IMR-90 (cell line): Measurements from ENCODE around the gene KBTBD12. TPM values are rescaled to one million over a fixed set of nuclear protein-coding genes. Genes with fewer than 3 reads are reported as not detected.
A peak's percentile ranks its signal among the peaks of the same experiment; 100 is the strongest.

Source experiments
- ATAC-seq: fragments of 200-7000 bp; cut with Tn5 transposase; 2 replicates; pipeline ENCODE4 v1.9.1; 2020; ENCODE audit warnings: low read depth, mild to moderate bottlenecking, moderate library complexity
- BruUV-seq: library from RNA; stranded (reverse); fragments of 400-500 nt; replicated peaks from 2 replicates; lab custom pipeline; 2021; lab: Mats Ljungman, UMichigan
- CTCF ChIA-PET: fragments of 300-600 bp; formaldehyde crosslinking; extraction: SDS; loops from one replicate; lab custom pipeline; 2021; ENCODE audit warnings: antibody characterized with exemption; lab: Yijun Ruan, JAX
- POLR2A ChIA-PET: fragments of 300-600 bp; sonication (Branson Sonifier 250); formaldehyde crosslinking; loops from one replicate; lab custom pipeline; 2022; ENCODE audit warnings: antibody characterized with exemption; ENCODE audit not compliant: unreplicated experiment; lab: Charles Lee
- DNase-seq: peaks from one replicate; pipeline ENCODE4 v3.0.0; 2013
- H2AFZ ChIP-seq: replicated peaks from 2 replicates; pipeline ENCODE3; 2013; ENCODE audit warnings: low read length, mild to moderate bottlenecking; ENCODE audit not compliant: poor library complexity
- H2AK5ac ChIP-seq: 2 replicates; pipeline ENCODE4 v1.6.1; 2013; ENCODE audit warnings: low read depth, low read length, inconsistent platforms
- H2AK9ac ChIP-seq: replicated peaks from 2 replicates; pipeline ENCODE3; 2013; ENCODE audit warnings: mild to moderate bottlenecking, low read depth, low read length, moderate library complexity; ENCODE audit not compliant: poor library complexity
- H2BK120ac ChIP-seq: 2 replicates; pipeline ENCODE4 v1.6.1; 2013; ENCODE audit warnings: low read depth, low read length, inconsistent platforms
- H2BK15ac ChIP-seq: 3 replicates; pipeline ENCODE4 v1.6.1; 2013; ENCODE audit warnings: low read depth, low read length, inconsistent platforms
- H2BK20ac ChIP-seq: 2 replicates; pipeline ENCODE4 v1.6.1; 2013; ENCODE audit warnings: low read depth, mild to moderate bottlenecking, inconsistent platforms, low read length, moderate library complexity
- H2BK5ac ChIP-seq: 2 replicates; pipeline ENCODE4 v1.6.1; 2013; ENCODE audit warnings: mild to moderate bottlenecking, low read depth, low read length, inconsistent platforms; ENCODE audit not compliant: poor library complexity, severe bottlenecking
- H3K14ac ChIP-seq: replicated peaks from 2 replicates; pipeline ENCODE4 v1.6.1; 2013; ENCODE audit warnings: low read depth, low read length, inconsistent platforms
- H3K18ac ChIP-seq: 2 replicates; pipeline ENCODE4 v1.6.1; 2013; ENCODE audit warnings: low read depth, low read length, control low read depth
- H3K23ac ChIP-seq: 2 replicates; pipeline ENCODE4 v1.6.1; 2013; ENCODE audit warnings: low read depth, low read length, inconsistent platforms
- H3K27ac ChIP-seq: 2 replicates; pipeline ENCODE4 v1.5.1; 2013; ENCODE audit warnings: mild to moderate bottlenecking, control low read depth, low read length; ENCODE audit not compliant: insufficient read depth
- H3K27me3 ChIP-seq: 2 replicates; pipeline ENCODE4 v1.6.1; 2013; ENCODE audit warnings: low read length; ENCODE audit not compliant: control insufficient read depth, insufficient read depth
- H3K36me3 ChIP-seq: 2 replicates; pipeline ENCODE4 v1.6.1; 2013; ENCODE audit warnings: low read length, mixed read lengths; ENCODE audit not compliant: control insufficient read depth, insufficient read depth
- H3K4ac ChIP-seq: 2 replicates; pipeline ENCODE4 v1.6.1; 2013; ENCODE audit warnings: low read depth, low read length, inconsistent platforms
- H3K4me1 ChIP-seq: 2 replicates; pipeline ENCODE4 v1.6.1; 2013; ENCODE audit warnings: low read length, mixed read lengths; ENCODE audit not compliant: control insufficient read depth, insufficient read depth
- H3K4me2 ChIP-seq: 2 replicates; pipeline ENCODE4 v1.6.1; 2013; ENCODE audit warnings: low read depth, mild to moderate bottlenecking, control low read depth, low read length, moderate library complexity
- H3K4me3 ChIP-seq: 2 replicates; pipeline ENCODE4 v1.5.1; 2013; ENCODE audit warnings: low read depth, mild to moderate bottlenecking, control low read depth, low read length, moderate library complexity; ENCODE audit not compliant: insufficient read depth
- H3K56ac ChIP-seq: 2 replicates; pipeline ENCODE4 v1.6.1; 2013; ENCODE audit warnings: low read length, inconsistent platforms; ENCODE audit not compliant: insufficient read depth; ENCODE audit errors: extremely low read depth
- H3K79me1 ChIP-seq, 2 experiments: 2 replicates each; pipeline ENCODE4 v1.6.1; 2013; ENCODE audit warnings: low read length in 2 of 2, inconsistent platforms in 1 of 2, low read depth in 1 of 2
- H3K9ac ChIP-seq: 2 replicates; pipeline ENCODE4 v1.6.1; 2013; ENCODE audit warnings: low read depth, low read length, control low read depth
- H3K9me1 ChIP-seq: 2 replicates; pipeline ENCODE4 v1.6.1; 2013; ENCODE audit warnings: low read length, inconsistent platforms; ENCODE audit not compliant: insufficient read depth
- H3K9me3 ChIP-seq: 2 replicates; pipeline ENCODE4 v1.6.1; 2013; ENCODE audit warnings: low read length; ENCODE audit not compliant: control insufficient read depth, insufficient read depth
- H4K20me1 ChIP-seq: 2 replicates; pipeline ENCODE4 v1.6.1; 2013; ENCODE audit warnings: low read length, inconsistent platforms; ENCODE audit not compliant: insufficient read depth
- H4K5ac ChIP-seq: 2 replicates; pipeline ENCODE4 v1.6.1; 2013; ENCODE audit warnings: mild to moderate bottlenecking, low read depth, low read length, control low read depth
- H4K8ac ChIP-seq, 2 experiments: 2 replicates each; pipeline ENCODE4 v1.6.1; 2013; ENCODE audit warnings: low read depth in 2 of 2, low read length in 2 of 2, control low read depth in 1 of 2, inconsistent platforms in 1 of 2
- H4K91ac ChIP-seq: 2 replicates; pipeline ENCODE4 v1.6.1; 2013; ENCODE audit warnings: low read depth, low read length, inconsistent platforms; ENCODE audit not compliant: insufficient read depth
- BHLHE40 ChIP-seq: fragments of 150-350 bp; IDR thresholded peaks from 2 replicates; pipeline ENCODE4 v1.6.1; 2016; ENCODE audit warnings: mild to moderate bottlenecking, low read depth, low read length
- CEBPB ChIP-seq: IDR thresholded peaks from 2 replicates; pipeline ENCODE4 v1.6.1; 2012; ENCODE audit warnings: low read depth, low read length, improper control_type of control experiment
- CHD1 ChIP-seq: IDR thresholded peaks from 2 replicates; pipeline ENCODE4 v1.6.1; 2012; ENCODE audit warnings: low read depth, low read length, improper control_type of control experiment
- FOS ChIP-seq: fragments of 150-350 bp; IDR thresholded peaks from 2 replicates; pipeline ENCODE4 v1.6.1; 2016; ENCODE audit warnings: low read depth, low read length
- MAFK ChIP-seq: IDR thresholded peaks from 2 replicates; pipeline ENCODE4 v1.6.1; 2012; ENCODE audit warnings: low read depth, low read length, improper control_type of control experiment
- MAZ ChIP-seq: IDR thresholded peaks from 2 replicates; pipeline ENCODE4 v1.6.1; 2012; ENCODE audit warnings: low read depth, mild to moderate bottlenecking, low read length, improper control_type of control experiment, moderate library complexity, borderline replicate concordance
- NFE2L2 ChIP-seq: fragments of 150-350 bp; IDR thresholded peaks from 2 replicates; pipeline ENCODE4 v1.6.1; 2016; ENCODE audit warnings: low read depth, mild to moderate bottlenecking, low read length
- POLR2A ChIP-seq: IDR thresholded peaks from 2 replicates; pipeline ENCODE4 v1.6.1; 2012; ENCODE audit warnings: mild to moderate bottlenecking, low read depth, low read length
- RAD21 ChIP-seq: IDR thresholded peaks from 2 replicates; pipeline ENCODE4 v1.6.1; 2012; ENCODE audit warnings: low read length, improper control_type of control experiment
- RFX5 ChIP-seq: IDR thresholded peaks from 2 replicates; pipeline ENCODE4 v1.8.0; 2012; ENCODE audit warnings: low read depth, mild to moderate bottlenecking, low read length, moderate library complexity
- SMC3 ChIP-seq: fragments of 150-350 bp; IDR thresholded peaks from 2 replicates; pipeline ENCODE4 v1.6.1; 2016; ENCODE audit warnings: low read depth, mild to moderate bottlenecking, antibody characterized with exemption, low read length, moderate library complexity
- WGBS, 2 experiments: methylation state at CpG; one replicate each; pipeline versions ENCODE4 v1.1.5 to v1.1.7; 2013; ENCODE audit warnings: missing lambda C conversion rate in 2 of 2; ENCODE audit not compliant: insufficient read length in 1 of 2; ENCODE audit errors: extremely low coverage in 2 of 2; 5-methylcytosine and 5-hydroxymethylcytosine counted together
- dilution Hi-C: fragments of 300-500 bp; cut with HindIII; formaldehyde crosslinking; loops from one replicate; pipeline ENCODE4 v1.14.3; 2018; ENCODE audit warnings: low sequenced_read_pairs; ENCODE audit not compliant: unreplicated experiment
- in situ Hi-C: fragments of 300-500 bp; cut with MboI; formaldehyde crosslinking; loops from 3 replicates; pipeline ENCODE4 v1.14.3; 2019; ENCODE audit warnings: low sequenced_read_pairs, inconsistent platforms, mixed read lengths
- intact Hi-C: fragments of 100-400 bp; cut with micrococcal nuclease; formaldehyde crosslinking; loops from 2 replicates; pipeline ENCODE4 v1.10.0; 2022
- polyA plus RNA-seq, 3 experiments: library from polyadenylated mRNA; depleted of rRNA; stranded (reverse); fragments of >200 nt; gene quantifications; 2 replicates each; pipeline ENCODE4 v1.2.3, GENCODE V29; 2012; ENCODE audit warnings: low replicate concordance in 1 of 3
- total RNA-seq: library from RNA; depleted of rRNA; stranded (reverse); fragments of >200 nt; gene quantifications from 2 replicates; pipeline ENCODE4 v1.2.3, GENCODE V29; 2012
- TF ChIP-seq, protein P1 (sequence below): conservative IDR thresholded peaks from 2 replicates; pipeline ENCODE4 v1.5.1; 2012; ENCODE audit warnings: mild to moderate bottlenecking, low read depth, low read length, improper control_type of control experiment
- TF ChIP-seq, protein P2 (sequence below): fragments of 150-350 bp; IDR thresholded peaks from 2 replicates; pipeline ENCODE4 v1.6.1; 2017; ENCODE audit warnings: mild to moderate bottlenecking, antibody characterized with exemption, low read length, low read depth
- TF ChIP-seq, protein P3 (sequence below): fragments of 150-350 bp; IDR thresholded peaks from 2 replicates; pipeline ENCODE4 v1.6.1; 2016; ENCODE audit warnings: low read depth, mild to moderate bottlenecking, low read length, moderate library complexity, borderline replicate concordance

KBTBD12 gene
- total and polyA plus RNA-seq, 2 of the 4 experiments (the other 2 are of a cell fraction): not detected

DNA sequence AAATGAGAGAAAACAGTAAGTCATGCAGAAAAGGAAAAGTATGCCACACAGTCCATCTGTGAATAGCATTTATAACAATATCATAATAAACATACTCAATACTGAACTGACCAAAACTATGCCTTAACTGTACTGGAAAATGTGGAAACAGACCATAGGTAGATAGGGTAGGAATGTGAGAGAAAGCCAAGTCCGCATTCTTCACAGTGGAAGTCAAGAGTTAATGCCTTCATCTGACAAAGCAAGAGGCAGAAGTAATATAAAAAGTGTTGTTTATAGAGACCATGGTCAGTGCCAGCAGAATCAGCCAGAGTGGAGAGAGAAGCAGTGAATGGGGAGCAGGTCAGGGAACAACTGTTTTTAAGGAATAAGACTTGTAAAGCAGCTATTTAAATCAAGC lies 52.3 kb downstream of the KBTBD12 start:
- Histone ChIP-seq H2BK15ac (no peak overlapping the region), H3K4me2 (no peak overlapping the region), H2BK5ac (no peak overlapping the region), H2AK9ac (no peak overlapping the region), H3K4ac (no peak overlapping the region), H2AK5ac (no peak overlapping the region), H3K4me1 (no peaks in the 10 kb centered on the region), H3K27me3 (peaks cover 45% of the 10 kb centered on the region), H3K27ac (no peak overlapping the region), H3K9me1 (no peaks in the 10 kb centered on the region), H3K9ac (no peak overlapping the region), H3K79me1 (no peaks in the 10 kb centered on the region), H3K23ac (no peak overlapping the region), H4K91ac (no peak overlapping the region), H3K36me3 (no peaks in the 10 kb centered on the region), H4K5ac (no peak overlapping the region), H4K8ac (no peak overlapping the region), H4K20me1 (no peaks in the 10 kb centered on the region), H2AFZ (no peak overlapping the region), H3K4me3 (no peak overlapping the region), H3K14ac (no peak overlapping the region), H3K9me3 (no peaks in the 10 kb centered on the region; the same call in 1 of the 2 replicates), H3K18ac (no peak overlapping the region), H2BK120ac (no peak overlapping the region), H2BK20ac (no peak overlapping the region), H3K56ac (no peak overlapping the region)
- no TSS peak for BruUV-seq
- dilution Hi-C loops: no loop called here
- WGBS, 2 experiments: 0% methylated on average over 1 of the region's 1 CpG; no CpG with 5 or more reads in 1 of the 2 experiments
- intact Hi-C loops: no loop called here
- TF ChIP-seq, protein P1, sequence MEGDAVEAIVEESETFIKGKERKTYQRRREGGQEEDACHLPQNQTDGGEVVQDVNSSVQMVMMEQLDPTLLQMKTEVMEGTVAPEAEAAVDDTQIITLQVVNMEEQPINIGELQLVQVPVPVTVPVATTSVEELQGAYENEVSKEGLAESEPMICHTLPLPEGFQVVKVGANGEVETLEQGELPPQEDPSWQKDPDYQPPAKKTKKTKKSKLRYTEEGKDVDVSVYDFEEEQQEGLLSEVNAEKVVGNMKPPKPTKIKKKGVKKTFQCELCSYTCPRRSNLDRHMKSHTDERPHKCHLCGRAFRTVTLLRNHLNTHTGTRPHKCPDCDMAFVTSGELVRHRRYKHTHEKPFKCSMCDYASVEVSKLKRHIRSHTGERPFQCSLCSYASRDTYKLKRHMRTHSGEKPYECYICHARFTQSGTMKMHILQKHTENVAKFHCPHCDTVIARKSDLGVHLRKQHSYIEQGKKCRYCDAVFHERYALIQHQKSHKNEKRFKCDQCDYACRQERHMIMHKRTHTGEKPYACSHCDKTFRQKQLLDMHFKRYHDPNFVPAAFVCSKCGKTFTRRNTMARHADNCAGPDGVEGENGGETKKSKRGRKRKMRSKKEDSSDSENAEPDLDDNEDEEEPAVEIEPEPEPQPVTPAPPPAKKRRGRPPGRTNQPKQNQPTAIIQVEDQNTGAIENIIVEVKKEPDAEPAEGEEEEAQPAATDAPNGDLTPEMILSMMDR: no peak
- TF ChIP-seq BHLHE40 (no peak), NFE2L2 (no peak), MAZ (no peak), SMC3 (no peak), FOS (no peak), CHD1 (no peak), RFX5 (no peak), MAFK (no peak), POLR2A (no peak), RAD21 (no peak), CEBPB (no peak)
- TF ChIP-seq, protein P2, sequence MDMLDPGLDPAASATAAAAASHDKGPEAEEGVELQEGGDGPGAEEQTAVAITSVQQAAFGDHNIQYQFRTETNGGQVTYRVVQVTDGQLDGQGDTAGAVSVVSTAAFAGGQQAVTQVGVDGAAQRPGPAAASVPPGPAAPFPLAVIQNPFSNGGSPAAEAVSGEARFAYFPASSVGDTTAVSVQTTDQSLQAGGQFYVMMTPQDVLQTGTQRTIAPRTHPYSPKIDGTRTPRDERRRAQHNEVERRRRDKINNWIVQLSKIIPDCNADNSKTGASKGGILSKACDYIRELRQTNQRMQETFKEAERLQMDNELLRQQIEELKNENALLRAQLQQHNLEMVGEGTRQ: no peak
- TF ChIP-seq, protein P3, sequence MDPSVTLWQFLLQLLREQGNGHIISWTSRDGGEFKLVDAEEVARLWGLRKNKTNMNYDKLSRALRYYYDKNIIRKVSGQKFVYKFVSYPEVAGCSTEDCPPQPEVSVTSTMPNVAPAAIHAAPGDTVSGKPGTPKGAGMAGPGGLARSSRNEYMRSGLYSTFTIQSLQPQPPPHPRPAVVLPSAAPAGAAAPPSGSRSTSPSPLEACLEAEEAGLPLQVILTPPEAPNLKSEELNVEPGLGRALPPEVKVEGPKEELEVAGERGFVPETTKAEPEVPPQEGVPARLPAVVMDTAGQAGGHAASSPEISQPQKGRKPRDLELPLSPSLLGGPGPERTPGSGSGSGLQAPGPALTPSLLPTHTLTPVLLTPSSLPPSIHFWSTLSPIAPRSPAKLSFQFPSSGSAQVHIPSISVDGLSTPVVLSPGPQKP: no peak
- no peak for ATAC-seq
- DNase-seq: peak; percentile 14
- CTCF ChIA-PET: no interaction called here
- in situ Hi-C loops: loop anchor here (10.0 kb wide), 1 partner anchor 313 kb away; no protein-coding TSS in a partner anchor
- POLR2A ChIA-PET: no interaction called here
